Ishikawa (cell line): ENCODE data around the gene SLC7A11.
A peak's percentile ranks its signal among the peaks of the same experiment; 100 is the strongest.

Experiments
- CEBPB ChIP-seq: IDR thresholded peaks from 2 replicates; pipeline ENCODE4 v1.6.1; 2012
- CREB1 ChIP-seq: IDR thresholded peaks from 2 replicates; pipeline ENCODE4 v1.6.1; 2012; ENCODE audit warnings: low read depth
- EGR1 ChIP-seq: IDR thresholded peaks from 2 replicates; pipeline ENCODE4 v1.6.1; 2012
- EP300 ChIP-seq: IDR thresholded peaks from 2 replicates; pipeline ENCODE4 v1.6.1; 2012; ENCODE audit warnings: borderline replicate concordance
- FOXM1 ChIP-seq: IDR thresholded peaks from 2 replicates; pipeline ENCODE4 v1.6.1; 2012; ENCODE audit warnings: low read depth, borderline replicate concordance
- MAX ChIP-seq: IDR thresholded peaks from 2 replicates; pipeline ENCODE4 v1.6.1; 2012
- NFIC ChIP-seq: IDR thresholded peaks from 2 replicates; pipeline ENCODE4 v1.6.1; 2012
- RAD21 ChIP-seq: IDR thresholded peaks from 2 replicates; pipeline ENCODE4 v1.6.1; 2012; ENCODE audit warnings: low read depth
- REST ChIP-seq: IDR thresholded peaks from 2 replicates; pipeline ENCODE4 v1.6.1; 2012; ENCODE audit warnings: low read depth, mild to moderate bottlenecking
- TAF1 ChIP-seq: IDR thresholded peaks from 2 replicates; pipeline ENCODE4 v1.6.1; 2012; ENCODE audit warnings: low read depth, mild to moderate bottlenecking
- TCF12 ChIP-seq: IDR thresholded peaks from 2 replicates; pipeline ENCODE4 v1.6.1; 2012; ENCODE audit warnings: low read depth
- TEAD4 ChIP-seq: IDR thresholded peaks from 2 replicates; pipeline ENCODE4 v1.6.1; 2012
- USF1 ChIP-seq: IDR thresholded peaks from 2 replicates; pipeline ENCODE4 v1.6.1; 2012
- YY1 ChIP-seq: IDR thresholded peaks from 2 replicates; pipeline ENCODE4 v1.6.1; 2012; ENCODE audit warnings: low read depth
- ZBTB7A ChIP-seq: IDR thresholded peaks from 2 replicates; pipeline ENCODE4 v1.6.1; 2012; ENCODE audit warnings: low read depth

Gene SLC7A11

GRCh38 chr4:138189206-138189605 lies 52.9 kb downstream of the SLC7A11 start:
- TF ChIP-seq TEAD4 (no peak), TAF1 (no peak), YY1 (no peak), RAD21 (no peak)

- TF ChIP-seq CEBPB (no peak), NFIC (no peak), REST (no peak), EP300 (no peak), USF1 (no peak)
Observed at GRCh38 chr4:138188406-138189084, 53.6 kb downstream of the SLC7A11 start.

GRCh38 chr4:138185859-138186645 lies 56.1 kb downstream of the SLC7A11 start:
- TF ChIP-seq USF1 (no peak), ZBTB7A (no peak), TEAD4 (no peak), TCF12 (no peak), MAX (no peak), EGR1 (no peak), NFIC (no peak), REST (no peak), CREB1 (no peak), YY1 (no peak), RAD21 (no peak), CEBPB (no peak), FOXM1 (no peak), EP300 (no peak), TAF1 (no peak)

GRCh38 chr4:138184886-138185285 lies 57.3 kb downstream of the SLC7A11 start:
- no peak for TF ChIP-seq TEAD4
- TF ChIP-seq TCF12: no peak
- TF ChIP-seq EGR1: no peak
- TF ChIP-seq CEBPB: no peak
- TF ChIP-seq REST: no peak

GRCh38 chr4:138182838-138183426 lies 59.2 kb downstream of the SLC7A11 start:
- TF ChIP-seq USF1 (no peak), MAX (0 out of 2 replicates have a peak, but pooled peaks have one; percentile 32), RAD21 (peak; percentile 83)
